ENCODE results near the gene NELL1. TPM values are rescaled to one million over a fixed set of nuclear protein-coding genes. Genes with fewer than 3 reads are reported as not detected.

NELL1 gene
- total RNA-seq, 2 experiments from 2014 or later: not detected

DNA sequence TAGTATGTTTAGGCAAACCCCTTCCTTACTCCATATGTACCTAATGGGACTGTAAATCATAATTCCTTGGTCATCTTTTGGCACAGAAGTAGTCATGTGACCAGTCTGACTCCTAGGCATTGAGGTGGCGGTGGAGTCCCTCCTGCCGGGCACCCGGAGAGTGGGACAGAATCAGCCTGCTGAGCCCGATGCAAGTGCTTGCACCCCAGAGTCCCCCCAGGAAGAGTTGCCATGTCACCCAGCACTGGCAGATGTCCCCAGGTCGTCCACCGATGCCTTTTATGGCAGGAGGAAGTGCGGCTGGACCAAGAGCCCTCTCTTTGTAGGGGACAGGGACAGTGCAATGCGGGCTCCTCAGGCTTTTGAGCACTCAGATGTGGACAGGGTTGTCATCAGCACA is 500.3 kb downstream of the NELL1 start:
- Mint-ChIP-seq H3K9me3 (peaks cover 5% of the 10 kb centered on the region), H3K4me1 (no peaks in the 10 kb centered on the region), H3K27me3 (no peaks in the 10 kb centered on the region), H3K4me3 (no peak overlapping the region), H3K36me3 (no peaks in the 10 kb centered on the region), H3K27ac (no peak overlapping the region)
- POLR2A ChIA-PET: no interaction called here
- ATAC-seq (ENCODE audit: low read depth) (no peak), DNase-seq (no peak)

DNA sequence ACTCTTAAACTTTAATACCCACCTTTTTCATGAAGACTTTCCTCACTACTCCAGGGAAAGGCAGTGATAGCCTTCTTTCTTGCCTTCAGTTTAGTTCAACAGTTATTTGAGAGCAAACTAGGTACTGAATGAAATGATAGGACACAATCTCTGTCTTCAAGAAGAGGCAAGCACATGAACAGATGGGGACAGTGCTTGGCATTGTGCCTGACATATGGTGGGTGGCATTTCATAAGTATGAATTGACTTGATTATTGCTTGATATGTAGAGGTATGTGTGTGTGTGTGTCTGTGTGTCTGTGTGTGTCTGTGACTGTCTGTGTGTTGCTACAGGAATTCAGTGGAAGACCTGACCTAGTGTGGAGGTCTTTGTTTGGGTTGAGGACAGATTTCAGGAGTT is 504.1 kb downstream of the NELL1 start:
- Mint-ChIP-seq H3K27me3 (no peaks in the 10 kb centered on the region), H3K4me3 (no peak overlapping the region), H3K4me1 (no peaks in the 10 kb centered on the region), H3K27ac (no peak overlapping the region), H3K36me3 (no peaks in the 10 kb centered on the region), H3K9me3 (peaks cover 2% of the 10 kb centered on the region)
- POLR2A ChIA-PET: no interaction called here
- no peak for DNase-seq
- ATAC-seq (ENCODE audit: low read depth): no peak

- DNase-seq: no peak
- POLR2A ChIA-PET: no interaction called here
- H3K9me3 Mint-ChIP-seq: peaks cover 2% of the 10 kb centered on the region
- no peak overlapping the region for H3K27ac Mint-ChIP-seq
- no peak for ATAC-seq (ENCODE audit: low read depth)
- no peak overlapping the region for H3K4me3 Mint-ChIP-seq
- no peaks in the 10 kb centered on the region for H3K27me3 Mint-ChIP-seq
- no peaks in the 10 kb centered on the region for H3K4me1 Mint-ChIP-seq
- no peaks in the 10 kb centered on the region for H3K36me3 Mint-ChIP-seq
Observed at GRCh38 chr11:21174781-21175180, 505.4 kb downstream of the NELL1 start.

GRCh38 chr11:21177379-21177778 is 508.0 kb downstream of the NELL1 start:
- POLR2A ChIA-PET: no interaction called here
- Mint-ChIP-seq H3K4me1 (no peaks in the 10 kb centered on the region), H3K9me3 (peaks cover 2% of the 10 kb centered on the region), H3K4me3 (no peak overlapping the region), H3K27me3 (no peaks in the 10 kb centered on the region), H3K36me3 (no peaks in the 10 kb centered on the region), H3K27ac (no peak overlapping the region)
- no peak for ATAC-seq (ENCODE audit: low read depth)
- DNase-seq: no peak

GRCh38 chr11:21179770-21180169 is 510.4 kb downstream of the NELL1 start:
- Mint-ChIP-seq H3K4me3 (no peak overlapping the region), H3K4me1 (no peaks in the 10 kb centered on the region), H3K36me3 (no peaks in the 10 kb centered on the region), H3K9me3 (peaks cover 2% of the 10 kb centered on the region), H3K27me3 (no peaks in the 10 kb centered on the region), H3K27ac (no peak overlapping the region)
- POLR2A ChIA-PET: no interaction called here
- DNase-seq: no peak
- no peak for ATAC-seq (ENCODE audit: low read depth)

DNA sequence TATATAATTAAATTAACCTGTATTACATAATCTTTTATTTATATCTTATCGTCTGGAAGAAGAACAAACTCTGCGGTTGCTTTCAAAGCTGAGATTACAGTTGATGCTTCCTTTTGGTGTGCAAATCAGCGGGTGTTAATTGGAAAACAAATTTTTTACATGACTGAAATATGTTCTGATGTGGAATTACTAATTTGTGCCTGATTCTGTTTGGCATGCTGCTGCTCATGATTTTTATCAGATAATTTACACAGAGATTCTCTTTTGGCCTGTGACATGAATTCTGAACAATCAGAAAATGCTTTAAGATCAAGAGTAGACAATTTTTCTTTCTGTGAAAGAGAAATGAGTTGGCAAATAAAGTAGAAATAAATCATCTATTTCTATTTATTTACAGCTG is 510.8 kb downstream of the NELL1 start:
- DNase-seq: no peak
- Mint-ChIP-seq H3K27me3 (no peaks in the 10 kb centered on the region), H3K4me1 (no peaks in the 10 kb centered on the region), H3K27ac (no peak overlapping the region), H3K4me3 (no peak overlapping the region), H3K9me3 (peaks cover 4% of the 10 kb centered on the region), H3K36me3 (no peaks in the 10 kb centered on the region)
- POLR2A ChIA-PET: no interaction called here
- no peak for ATAC-seq (ENCODE audit: low read depth)

DNA sequence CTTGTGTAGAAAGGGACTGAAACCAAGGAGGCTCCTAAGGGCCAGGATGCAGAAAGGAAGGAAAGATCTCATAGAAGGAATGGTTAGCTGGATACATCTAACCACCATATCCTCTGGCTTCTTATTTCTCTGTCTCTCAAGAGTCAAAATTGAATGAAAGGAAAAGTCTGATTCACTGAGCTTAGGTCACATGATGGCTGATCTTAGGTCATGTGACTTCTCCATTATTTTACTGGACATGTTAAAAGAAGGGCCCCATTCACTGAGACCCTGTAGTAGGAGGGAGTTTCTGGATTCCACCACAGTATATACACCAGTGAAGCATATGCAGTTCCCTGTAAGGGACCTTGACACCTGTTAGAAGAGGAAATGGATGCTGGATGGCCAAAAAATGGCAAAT is 516.6 kb downstream of the NELL1 start:
- no peaks in the 10 kb centered on the region for H3K36me3 Mint-ChIP-seq
- POLR2A ChIA-PET: no interaction called here
- ATAC-seq (ENCODE audit: low read depth): no peak
- H3K4me1 Mint-ChIP-seq: no peaks in the 10 kb centered on the region
- DNase-seq: no peak
- peaks cover 2% of the 10 kb centered on the region for H3K9me3 Mint-ChIP-seq
- H3K27ac Mint-ChIP-seq: no peak overlapping the region
- no peak overlapping the region for H3K4me3 Mint-ChIP-seq
- H3K27me3 Mint-ChIP-seq: no peaks in the 10 kb centered on the region

- H3K4me1 Mint-ChIP-seq: no peaks in the 10 kb centered on the region
- H3K9me3 Mint-ChIP-seq: no peaks in the 10 kb centered on the region
- POLR2A ChIA-PET: no interaction called here
- DNase-seq (no peak), ATAC-seq (ENCODE audit: low read depth) (no peak)
- H3K4me3 Mint-ChIP-seq: no peak overlapping the region
- no peaks in the 10 kb centered on the region for H3K36me3 Mint-ChIP-seq
- no peaks in the 10 kb centered on the region for H3K27me3 Mint-ChIP-seq
- H3K27ac Mint-ChIP-seq: no peak overlapping the region
Observed at GRCh38 chr11:21190181-21190580, 520.8 kb downstream of the NELL1 start.

DNA sequence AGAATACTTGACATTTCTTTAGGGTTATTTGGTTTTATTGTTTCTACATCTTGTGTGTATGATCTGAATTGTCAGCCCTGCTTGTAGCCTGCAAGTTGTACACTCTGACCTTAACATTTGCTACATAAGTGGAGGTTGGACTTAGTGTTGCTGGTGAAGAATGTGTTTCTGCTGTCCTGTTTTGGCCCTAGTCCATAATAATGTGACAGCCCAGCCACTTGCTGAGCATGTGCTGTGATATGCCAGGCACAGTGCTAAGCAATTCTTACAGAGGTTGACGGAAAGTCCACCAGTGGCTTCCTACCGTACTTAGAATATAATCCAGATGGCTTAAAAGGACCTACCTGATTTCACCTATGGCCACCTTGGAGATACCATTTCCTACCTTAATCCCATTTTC is 526.6 kb downstream of the NELL1 start:
- ATAC-seq (ENCODE audit: low read depth) (no peak), DNase-seq (no peak)
- no peak overlapping the region for H3K27ac Mint-ChIP-seq
- no peaks in the 10 kb centered on the region for H3K27me3 Mint-ChIP-seq
- no peaks in the 10 kb centered on the region for H3K36me3 Mint-ChIP-seq
- no peaks in the 10 kb centered on the region for H3K4me1 Mint-ChIP-seq
- no peak overlapping the region for H3K4me3 Mint-ChIP-seq
- POLR2A ChIA-PET: no interaction called here
- H3K9me3 Mint-ChIP-seq: peaks cover 2% of the 10 kb centered on the region

- peaks cover 10% of the 10 kb centered on the region for H3K9me3 Mint-ChIP-seq
- no peaks in the 10 kb centered on the region for H3K4me1 Mint-ChIP-seq
- ATAC-seq (ENCODE audit: low read depth) (no peak), DNase-seq (no peak)
- H3K27ac Mint-ChIP-seq: no peak overlapping the region
- H3K36me3 Mint-ChIP-seq: no peaks in the 10 kb centered on the region
- POLR2A ChIA-PET: no interaction called here
- H3K4me3 Mint-ChIP-seq: no peak overlapping the region
- no peaks in the 10 kb centered on the region for H3K27me3 Mint-ChIP-seq
Observed at GRCh38 chr11:21198498-21198897, 529.1 kb downstream of the NELL1 start.

- DNase-seq: no peak
- Mint-ChIP-seq H3K4me1 (no peaks in the 10 kb centered on the region), H3K4me3 (no peak overlapping the region), H3K36me3 (no peaks in the 10 kb centered on the region), H3K9me3 (peaks cover 8% of the 10 kb centered on the region), H3K27me3 (no peaks in the 10 kb centered on the region), H3K27ac (no peak overlapping the region)
- ATAC-seq (ENCODE audit: low read depth): no peak
- POLR2A ChIA-PET: no interaction called here
Observed at GRCh38 chr11:21205205-21205604, 535.8 kb downstream of the NELL1 start.

- Mint-ChIP-seq H3K36me3 (no peaks in the 10 kb centered on the region), H3K4me3 (no peak overlapping the region), H3K4me1 (no peaks in the 10 kb centered on the region), H3K27me3 (no peaks in the 10 kb centered on the region), H3K27ac (no peak overlapping the region), H3K9me3 (peaks cover 7% of the 10 kb centered on the region)
- ATAC-seq (ENCODE audit: low read depth): no peak
- POLR2A ChIA-PET: no interaction called here
- DNase-seq: no peak
Observed at GRCh38 chr11:21225860-21226259, 556.5 kb downstream of the NELL1 start.

DNA sequence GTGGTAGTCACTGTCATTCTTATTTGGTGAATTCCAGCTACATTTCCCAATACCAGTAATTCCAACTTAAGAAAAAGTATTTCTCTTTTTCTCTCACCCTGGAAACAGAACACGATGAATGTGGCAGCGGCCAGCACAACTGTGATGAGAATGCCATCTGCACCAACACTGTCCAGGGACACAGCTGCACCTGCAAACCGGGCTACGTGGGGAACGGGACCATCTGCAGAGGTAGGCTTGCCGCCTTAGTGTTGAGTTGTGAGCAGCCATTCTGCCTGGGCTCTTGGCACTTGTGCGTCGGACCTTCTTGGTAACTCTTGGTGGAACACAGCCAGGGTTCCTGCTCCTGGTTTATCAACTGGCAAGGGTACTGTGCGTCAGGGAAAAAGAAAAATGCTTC is 559.8 kb downstream of the NELL1 start:
- Mint-ChIP-seq H3K36me3 (no peaks in the 10 kb centered on the region), H3K9me3 (peaks cover 7% of the 10 kb centered on the region), H3K27me3 (no peaks in the 10 kb centered on the region), H3K4me1 (no peaks in the 10 kb centered on the region), H3K27ac (no peak overlapping the region), H3K4me3 (no peak overlapping the region)
- DNase-seq (no peak), ATAC-seq (ENCODE audit: low read depth) (no peak)
- POLR2A ChIA-PET: no interaction called here

DNA sequence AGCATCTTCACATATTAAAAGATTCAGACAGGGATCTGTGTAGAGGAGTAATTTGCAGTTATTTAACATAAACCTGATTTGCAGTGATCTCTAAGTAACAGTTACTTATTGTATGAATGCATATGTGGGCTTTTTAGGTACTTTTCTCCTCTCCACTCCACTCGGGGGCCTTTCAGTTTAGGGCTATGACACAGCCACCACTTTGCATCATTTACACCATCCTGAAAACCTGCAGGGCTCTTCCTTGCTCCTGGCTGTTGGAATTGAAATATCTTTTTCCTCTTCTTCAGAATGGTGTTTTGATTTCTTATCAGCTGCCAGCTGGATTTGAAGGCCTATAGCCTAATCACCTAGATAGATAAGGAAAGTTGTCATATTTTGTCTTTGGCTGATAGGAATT is 580.8 kb downstream of the NELL1 start:
- H3K4me3 Mint-ChIP-seq: no peak overlapping the region
- H3K27me3 Mint-ChIP-seq: no peaks in the 10 kb centered on the region
- no peaks in the 10 kb centered on the region for H3K4me1 Mint-ChIP-seq
- ATAC-seq (ENCODE audit: low read depth) (no peak), DNase-seq (no peak)
- no peak overlapping the region for H3K27ac Mint-ChIP-seq
- H3K9me3 Mint-ChIP-seq: peaks cover 6% of the 10 kb centered on the region
- POLR2A ChIA-PET: no interaction called here
- no peaks in the 10 kb centered on the region for H3K36me3 Mint-ChIP-seq

- H3K4me3 Mint-ChIP-seq: no peak overlapping the region
- no peak for ATAC-seq (ENCODE audit: low read depth)
- DNase-seq: no peak
- H3K27me3 Mint-ChIP-seq: no peaks in the 10 kb centered on the region
- H3K36me3 Mint-ChIP-seq: no peaks in the 10 kb centered on the region
- peaks cover 6% of the 10 kb centered on the region for H3K9me3 Mint-ChIP-seq
- POLR2A ChIA-PET: no interaction called here
- H3K27ac Mint-ChIP-seq: no peak overlapping the region
- no peaks in the 10 kb centered on the region for H3K4me1 Mint-ChIP-seq
Observed at GRCh38 chr11:21254055-21254454, 584.7 kb downstream of the NELL1 start.
